Nephron progenitor cell (in vitro differentiated cells): Measurements from ENCODE around the gene CFAP77.

Experiments
- DNase-seq: peaks from one replicate; pipeline ENCODE4 v3.0.0; 2021
- H3K27ac Mint-ChIP-seq: 2 replicates; pipeline ENCODE4 v1.8.0; 2021; ENCODE audit warnings: mild to moderate bottlenecking, moderate library complexity, mixed read lengths
- H3K27me3 Mint-ChIP-seq: 2 replicates; pipeline ENCODE4 v1.8.0; 2021; ENCODE audit warnings: mild to moderate bottlenecking, low read depth, mixed read lengths; ENCODE audit not compliant: poor library complexity
- H3K36me3 Mint-ChIP-seq: 2 replicates; pipeline ENCODE4 v1.8.0; 2021; ENCODE audit warnings: low read depth, mixed read lengths
- H3K4me1 Mint-ChIP-seq: 2 replicates; pipeline ENCODE4 v1.8.0; 2021; ENCODE audit warnings: mixed read lengths
- H3K4me3 Mint-ChIP-seq: 2 replicates; pipeline ENCODE4 v1.8.0; 2021; ENCODE audit warnings: mild to moderate bottlenecking, moderate library complexity, mixed read lengths
- H3K9me3 Mint-ChIP-seq: 2 replicates; pipeline ENCODE4 v1.8.0; 2021; ENCODE audit warnings: mild to moderate bottlenecking, moderate library complexity, mixed read lengths
- TF ChIP-seq, protein P1 (sequence below): fragments of 200-600 bp; sonication (generic); IDR thresholded peaks from 2 replicates; pipeline ENCODE4 v1.5.0; 2021; ENCODE audit warnings: antibody characterized with exemption

CFAP77 gene

DNA sequence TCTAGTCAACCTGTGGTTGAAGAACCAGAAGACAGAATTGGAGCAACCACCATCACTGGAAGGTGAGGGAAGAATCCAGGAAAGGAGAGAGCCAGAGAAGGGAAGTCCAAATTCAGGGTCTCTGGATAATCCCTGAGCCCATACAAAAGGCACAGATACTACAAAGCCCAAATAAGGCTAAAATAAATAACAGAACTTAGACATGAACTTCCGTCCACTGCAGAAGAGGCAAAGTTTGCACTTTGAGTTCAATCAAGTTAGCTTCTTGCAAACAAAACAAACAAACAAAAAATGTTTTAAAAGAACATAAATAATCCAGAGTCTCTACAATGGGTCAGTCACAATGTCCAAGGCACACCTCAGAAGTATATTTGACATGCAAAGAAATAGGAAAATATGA is 21.0 kb downstream of the CFAP77 start:
- H3K4me3 Mint-ChIP-seq = no peak overlapping the region
- peaks cover 11% of the 10 kb centered on the region for H3K9me3 Mint-ChIP-seq
- peaks cover 87% of the 10 kb centered on the region for H3K27me3 Mint-ChIP-seq
- TF ChIP-seq, protein P1, sequence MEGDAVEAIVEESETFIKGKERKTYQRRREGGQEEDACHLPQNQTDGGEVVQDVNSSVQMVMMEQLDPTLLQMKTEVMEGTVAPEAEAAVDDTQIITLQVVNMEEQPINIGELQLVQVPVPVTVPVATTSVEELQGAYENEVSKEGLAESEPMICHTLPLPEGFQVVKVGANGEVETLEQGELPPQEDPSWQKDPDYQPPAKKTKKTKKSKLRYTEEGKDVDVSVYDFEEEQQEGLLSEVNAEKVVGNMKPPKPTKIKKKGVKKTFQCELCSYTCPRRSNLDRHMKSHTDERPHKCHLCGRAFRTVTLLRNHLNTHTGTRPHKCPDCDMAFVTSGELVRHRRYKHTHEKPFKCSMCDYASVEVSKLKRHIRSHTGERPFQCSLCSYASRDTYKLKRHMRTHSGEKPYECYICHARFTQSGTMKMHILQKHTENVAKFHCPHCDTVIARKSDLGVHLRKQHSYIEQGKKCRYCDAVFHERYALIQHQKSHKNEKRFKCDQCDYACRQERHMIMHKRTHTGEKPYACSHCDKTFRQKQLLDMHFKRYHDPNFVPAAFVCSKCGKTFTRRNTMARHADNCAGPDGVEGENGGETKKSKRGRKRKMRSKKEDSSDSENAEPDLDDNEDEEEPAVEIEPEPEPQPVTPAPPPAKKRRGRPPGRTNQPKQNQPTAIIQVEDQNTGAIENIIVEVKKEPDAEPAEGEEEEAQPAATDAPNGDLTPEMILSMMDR = no peak
- no peaks in the 10 kb centered on the region for H3K36me3 Mint-ChIP-seq
- no peak for DNase-seq
- H3K4me1 Mint-ChIP-seq = peaks cover 27% of the 10 kb centered on the region
- no peak overlapping the region for H3K27ac Mint-ChIP-seq

DNA sequence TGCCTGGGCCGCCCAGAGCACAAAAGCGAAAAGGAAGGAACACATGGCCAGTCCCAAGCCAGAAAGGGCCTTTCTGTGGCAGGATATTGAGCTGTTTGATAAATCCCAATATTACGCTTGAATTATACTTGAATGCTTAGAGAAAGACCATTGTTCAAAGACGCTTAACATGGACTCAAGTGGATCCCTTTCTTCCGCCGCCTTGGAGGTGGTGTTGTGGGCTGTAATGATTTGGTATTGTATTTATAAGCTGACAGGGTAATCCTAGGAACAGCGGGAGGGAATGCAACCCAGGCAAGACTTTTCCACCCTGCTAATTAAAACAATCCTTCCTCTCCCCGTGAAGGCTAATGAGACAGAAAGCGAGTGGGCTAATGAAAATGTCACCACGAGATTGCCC is 24.9 kb downstream of the CFAP77 start:
- Mint-ChIP-seq H3K4me3 (no peak overlapping the region), H3K4me1 (peaks cover 16% of the 10 kb centered on the region), H3K9me3 (peaks cover 11% of the 10 kb centered on the region), H3K27ac (no peak overlapping the region), H3K27me3 (peaks cover 74% of the 10 kb centered on the region), H3K36me3 (no peaks in the 10 kb centered on the region)
- TF ChIP-seq, protein P1 = no peak
- no peak for DNase-seq

DNA sequence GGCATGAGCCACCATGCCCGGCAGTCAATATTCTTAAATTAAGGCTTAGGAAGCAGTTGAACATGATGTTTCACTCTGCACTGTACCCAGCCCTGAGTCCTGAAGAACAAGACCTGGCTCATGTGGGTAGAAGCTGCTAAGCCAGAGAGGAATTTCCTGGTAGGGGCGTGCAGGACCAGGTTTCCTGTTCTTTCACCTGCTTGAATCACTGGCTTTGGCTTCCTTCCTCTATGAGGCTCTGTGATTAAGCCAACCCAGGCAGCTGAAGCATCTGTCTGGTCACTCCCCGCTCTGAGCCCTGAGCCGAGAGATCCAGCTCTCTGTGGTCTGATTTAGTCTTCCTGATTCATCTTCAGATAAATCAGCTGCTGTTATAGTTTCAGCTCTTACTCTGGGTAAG is 29.1 kb downstream of the CFAP77 start:
- Mint-ChIP-seq H3K4me1 (peaks cover 29% of the 10 kb centered on the region), H3K27me3 (peaks cover 64% of the 10 kb centered on the region), H3K9me3 (no peaks in the 10 kb centered on the region), H3K27ac (no peak overlapping the region), H3K36me3 (no peaks in the 10 kb centered on the region), H3K4me3 (no peak overlapping the region)
- TF ChIP-seq, protein P1 = no peak
- no peak for DNase-seq

DNA sequence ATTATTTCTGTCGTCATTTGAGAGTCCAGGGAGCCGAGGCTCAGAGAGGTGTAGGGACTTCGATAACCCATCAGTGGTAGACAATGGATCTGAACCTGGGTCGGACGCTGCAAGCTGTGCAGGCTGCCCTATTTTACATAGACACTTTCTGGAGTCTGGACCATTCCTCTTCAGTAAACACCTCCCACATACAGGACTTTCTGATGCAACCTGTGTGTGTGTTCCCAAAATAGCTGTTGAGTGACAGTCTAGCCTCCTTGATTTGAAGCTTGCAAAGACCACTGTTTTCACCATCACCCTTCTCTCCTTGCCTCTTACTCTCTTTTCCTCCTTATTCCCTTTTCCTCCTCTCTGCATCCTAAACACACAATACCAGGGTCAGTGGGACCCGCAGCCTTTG is 30.7 kb downstream of the CFAP77 start:
- no peaks in the 10 kb centered on the region for H3K9me3 Mint-ChIP-seq
- H3K27me3 Mint-ChIP-seq = peaks cover 64% of the 10 kb centered on the region
- no peak for DNase-seq
- no peak overlapping the region for H3K4me3 Mint-ChIP-seq
- TF ChIP-seq, protein P1 = no peak
- no peaks in the 10 kb centered on the region for H3K36me3 Mint-ChIP-seq
- H3K27ac Mint-ChIP-seq = no peak overlapping the region
- H3K4me1 Mint-ChIP-seq = peaks cover 18% of the 10 kb centered on the region

DNA sequence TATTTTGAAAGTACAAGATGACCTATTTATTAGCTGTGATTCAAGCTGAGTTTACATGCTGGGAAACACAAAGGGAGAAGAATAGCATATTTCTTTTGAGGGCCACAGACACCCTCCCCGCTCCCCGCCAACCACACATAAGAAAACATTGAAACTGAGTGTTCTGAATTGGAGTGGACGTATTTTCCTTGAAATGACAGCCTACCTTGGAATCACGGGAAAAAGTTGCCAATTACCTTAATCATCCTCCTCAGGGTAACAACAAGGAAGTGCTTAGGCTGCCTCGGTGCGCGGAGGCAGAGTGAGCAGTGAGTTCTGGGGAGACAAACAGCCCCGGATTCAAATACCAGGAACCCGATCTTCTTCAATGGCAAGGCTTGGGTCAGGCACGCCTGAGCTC is 31.4 kb downstream of the CFAP77 start:
- peaks cover 18% of the 10 kb centered on the region for H3K4me1 Mint-ChIP-seq
- no peak overlapping the region for H3K27ac Mint-ChIP-seq
- H3K4me3 Mint-ChIP-seq = no peak overlapping the region
- DNase-seq = no peak
- H3K36me3 Mint-ChIP-seq = no peaks in the 10 kb centered on the region
- no peaks in the 10 kb centered on the region for H3K9me3 Mint-ChIP-seq
- TF ChIP-seq, protein P1 = no peak
- peaks cover 61% of the 10 kb centered on the region for H3K27me3 Mint-ChIP-seq

DNA sequence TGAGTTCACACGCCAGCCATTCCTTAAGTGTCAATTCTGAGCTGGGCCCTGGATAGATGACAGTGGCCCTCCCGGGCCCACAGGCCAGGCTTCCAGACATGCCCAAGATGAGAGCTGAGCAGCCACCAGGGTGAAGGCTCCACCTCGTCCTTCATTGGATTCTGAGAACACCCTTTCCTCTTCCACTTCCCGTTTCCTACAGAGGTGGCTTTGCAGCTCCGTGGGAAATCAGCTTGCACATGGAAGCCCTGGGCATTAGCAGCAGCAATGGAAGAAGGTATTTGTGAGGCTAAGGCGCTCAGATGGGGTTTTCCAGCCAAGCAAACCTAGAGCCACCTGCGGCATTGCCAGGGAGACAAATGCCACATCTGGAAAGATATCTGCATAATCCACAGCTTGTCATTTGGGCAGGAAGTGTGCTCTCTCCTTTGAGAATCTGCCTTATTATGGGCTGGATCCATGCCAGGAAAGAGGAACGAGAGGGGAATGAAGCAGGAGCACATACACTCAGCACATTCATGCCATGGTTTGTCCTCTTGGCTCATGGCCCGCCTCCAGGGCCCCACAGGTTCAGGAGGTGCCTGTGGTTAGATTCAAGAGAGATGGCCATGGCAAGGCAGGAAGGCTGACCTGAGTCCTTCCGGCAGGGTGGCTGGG is 34.1 kb downstream of the CFAP77 start:
- Mint-ChIP-seq H3K4me1 (peaks cover 13% of the 10 kb centered on the region), H3K36me3 (no peaks in the 10 kb centered on the region), H3K27me3 (peaks cover 59% of the 10 kb centered on the region), H3K9me3 (no peaks in the 10 kb centered on the region), H3K4me3 (no peak overlapping the region), H3K27ac (no peak overlapping the region)
- DNase-seq = no peak
- TF ChIP-seq, protein P1 = no peak
